Vagina (tissue), 2 donors: Measurements from ENCODE around the gene TEAD1.

Source experiments
- CTCF ChIP-seq, 3 experiments: fragments of 450-650 bp in 2 of 3; fragments of 200-600 bp in 1 of 3; sonication (generic) in 1 of 3; IDR thresholded peaks; one replicate each; pipeline ENCODE4 v1.5.1; 2017 to 2019; ENCODE audit warnings: antibody characterized with exemption in 3 of 3, mild to moderate bottlenecking in 2 of 3, moderate library complexity in 2 of 3
- POLR2AphosphoS5 ChIP-seq, 2 donors: sonication (generic); formaldehyde crosslinking; IDR thresholded peaks; one replicate each; pipeline ENCODE4 v1.9.0; 2017; ENCODE audit warnings: antibody characterized with exemption in 2 of 2, mild to moderate bottlenecking in 2 of 2, low read depth in 1 of 2; ENCODE audit not compliant: insufficient read depth in 1 of 2

- TF ChIP-seq CTCF (IDR thresholded peaks at IDR 0.05) (no peak), POLR2AphosphoS5 (IDR thresholded peaks at IDR 0.05; ENCODE audit: insufficient read depth in 1 of 2, low read depth in 1 of 2) (no peak)
These were observed 110.2 kb downstream of the TEAD1 start for GRCh38 chr11:12784445-12784844.
